ENCODE results near the gene XYLB. TPM values are rescaled to one million over a fixed set of nuclear protein-coding genes. Genes with fewer than 3 reads are reported as not detected.
A peak's percentile ranks its signal among the peaks of the same experiment; 100 is the strongest.
"Not testable (repeated sequence)": the region's sequence is repeated elsewhere in the genome, so short reads cannot be mapped to it uniquely, and the experiment has no call there.

XYLB gene
- 10 to 100 TPM in 1 of 2 donors, 1 to 10 TPM in 1; 1.8 to 38.7 TPM for total RNA-seq

DNA sequence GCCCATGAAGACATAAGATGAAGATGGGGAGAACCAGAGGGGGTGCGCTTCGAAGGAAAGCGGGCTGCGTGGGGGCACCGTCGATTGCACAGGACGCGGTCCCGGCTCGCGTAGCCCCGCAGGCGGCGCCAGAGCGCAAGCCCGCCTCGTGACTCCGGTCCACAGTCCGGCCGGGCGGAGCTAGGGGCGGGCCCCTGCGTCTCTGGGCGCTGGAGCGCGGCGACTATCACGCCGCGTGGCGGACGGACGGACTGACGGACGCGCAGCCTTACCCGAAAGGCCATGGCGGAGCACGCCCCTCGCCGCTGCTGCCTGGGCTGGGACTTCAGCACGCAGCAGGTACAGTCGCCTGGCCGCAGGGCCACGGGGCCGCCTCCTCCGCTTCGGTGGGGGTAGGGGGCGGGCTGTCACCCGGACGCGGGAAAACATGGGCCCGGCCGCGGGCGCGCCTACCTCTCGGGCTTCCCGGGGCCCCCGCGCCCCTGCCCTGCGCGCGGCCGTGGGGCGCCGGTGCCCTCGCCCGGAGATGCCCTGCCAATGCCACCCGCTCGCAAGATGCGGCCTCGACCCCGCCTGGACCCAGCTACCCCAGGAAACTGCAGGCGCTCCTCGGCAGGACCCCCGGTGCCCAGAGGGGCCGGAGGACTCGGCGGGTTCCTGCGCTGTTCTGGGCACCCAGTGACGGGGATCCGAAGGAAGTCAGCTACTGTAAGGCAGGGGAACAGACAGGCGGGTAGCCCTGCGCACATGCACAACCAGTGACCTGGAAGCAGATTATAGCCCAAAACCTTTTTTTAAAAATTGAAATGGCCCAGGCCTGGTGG, at the start of gene XYLB:
Gene XYLB (plus strand): TSS at position 199 of the 824 bp plus-strand sequence. CDS start 84 bp downstream, at position 283.
- H3K27ac ChIP-seq = no peak within 1 kb of the TSS
- ATAC-seq (ENCODE audit: insufficient number of reproducible peaks, low FRiP score, low read depth) (peak; percentile 85), DNase-seq (ENCODE audit: low spot score) (peak; percentile 11)
- H3K27me3 ChIP-seq (replicated peaks; ENCODE audit: insufficient read depth) = no peaks in the 10 kb centered on the region
- no peaks in the 10 kb centered on the region for H3K9me3 ChIP-seq
- H3K36me3 ChIP-seq = no peaks in the 10 kb centered on the region
- H3K4me3 ChIP-seq = peak within 1 kb of the TSS; percentile 84
- TF ChIP-seq, protein P1, sequence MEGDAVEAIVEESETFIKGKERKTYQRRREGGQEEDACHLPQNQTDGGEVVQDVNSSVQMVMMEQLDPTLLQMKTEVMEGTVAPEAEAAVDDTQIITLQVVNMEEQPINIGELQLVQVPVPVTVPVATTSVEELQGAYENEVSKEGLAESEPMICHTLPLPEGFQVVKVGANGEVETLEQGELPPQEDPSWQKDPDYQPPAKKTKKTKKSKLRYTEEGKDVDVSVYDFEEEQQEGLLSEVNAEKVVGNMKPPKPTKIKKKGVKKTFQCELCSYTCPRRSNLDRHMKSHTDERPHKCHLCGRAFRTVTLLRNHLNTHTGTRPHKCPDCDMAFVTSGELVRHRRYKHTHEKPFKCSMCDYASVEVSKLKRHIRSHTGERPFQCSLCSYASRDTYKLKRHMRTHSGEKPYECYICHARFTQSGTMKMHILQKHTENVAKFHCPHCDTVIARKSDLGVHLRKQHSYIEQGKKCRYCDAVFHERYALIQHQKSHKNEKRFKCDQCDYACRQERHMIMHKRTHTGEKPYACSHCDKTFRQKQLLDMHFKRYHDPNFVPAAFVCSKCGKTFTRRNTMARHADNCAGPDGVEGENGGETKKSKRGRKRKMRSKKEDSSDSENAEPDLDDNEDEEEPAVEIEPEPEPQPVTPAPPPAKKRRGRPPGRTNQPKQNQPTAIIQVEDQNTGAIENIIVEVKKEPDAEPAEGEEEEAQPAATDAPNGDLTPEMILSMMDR (IDR thresholded peaks at IDR 0.05) = peak; percentile 77
- H3K4me1 ChIP-seq (ENCODE audit: control insufficient read depth in 1 of 2, low read depth in 2 of 2) = peaks cover 0 to 9% of the 10 kb centered on the region in 2 donors

DNA sequence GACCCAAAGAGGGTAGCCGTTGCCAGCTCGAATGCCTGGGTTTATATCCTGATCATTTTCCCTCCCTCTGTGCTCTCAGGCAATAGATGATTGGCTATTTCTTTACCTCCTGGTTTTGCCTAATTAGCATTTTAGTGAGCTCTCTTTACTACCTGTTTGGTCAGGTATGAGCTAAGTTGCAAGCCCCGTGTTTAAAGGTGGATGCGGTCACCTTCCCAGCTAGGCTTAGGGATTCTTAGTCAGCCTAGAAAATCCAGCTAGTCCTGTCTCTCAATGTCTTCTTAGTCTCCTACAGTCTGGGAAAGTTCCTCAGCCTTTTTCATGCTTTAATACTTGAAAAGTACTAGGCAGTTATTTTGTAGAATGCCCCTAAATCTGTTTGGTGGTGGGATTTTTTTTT, 49.5 kb upstream of the XYLB start:
- H3K4me3 ChIP-seq; H3K9me3 ChIP-seq; H3K27ac ChIP-seq; H3K4me1 ChIP-seq (ENCODE audit: control insufficient read depth in 1 of 2, low read depth in 2 of 2); H3K36me3 ChIP-seq; ATAC-seq (ENCODE audit: insufficient number of reproducible peaks, low FRiP score, low read depth); DNase-seq (ENCODE audit: low spot score); H3K27me3 ChIP-seq (replicated peaks; ENCODE audit: insufficient read depth): not testable (repeated sequence)

DNA sequence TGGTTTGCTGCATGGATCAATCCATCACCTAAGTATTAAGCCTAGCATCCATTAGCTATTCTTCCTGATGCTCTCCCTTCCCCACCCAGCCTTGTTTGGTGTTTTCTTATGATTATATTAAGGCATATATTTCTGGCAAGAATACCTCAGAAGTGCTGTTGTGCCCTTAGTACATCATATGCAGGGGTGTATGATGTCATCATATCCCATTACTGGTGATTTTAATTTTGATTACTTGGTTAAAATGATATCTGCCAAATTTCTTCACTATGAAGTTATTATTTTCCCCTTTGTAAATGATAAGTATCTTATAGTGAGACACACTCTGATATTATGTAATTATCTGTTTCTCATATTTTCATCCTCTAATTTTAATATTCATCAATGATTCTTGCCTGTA, 49.0 kb upstream of the XYLB start:
- H3K4me3 ChIP-seq = no peak overlapping the region
- H3K27ac ChIP-seq = no peak overlapping the region
- H3K9me3 ChIP-seq = no peaks in the 10 kb centered on the region
- no peak for DNase-seq (ENCODE audit: low spot score)
- no peaks in the 10 kb centered on the region for H3K36me3 ChIP-seq
- TF ChIP-seq, protein P1 (IDR thresholded peaks at IDR 0.05) = no peak
- ATAC-seq (ENCODE audit: insufficient number of reproducible peaks, low FRiP score, low read depth) = no peak
- no peaks in the 10 kb centered on the region for H3K27me3 ChIP-seq (replicated peaks; ENCODE audit: insufficient read depth)
- no peaks in the 10 kb centered on the region for H3K4me1 ChIP-seq (ENCODE audit: control insufficient read depth in 1 of 2, low read depth in 2 of 2)

DNA sequence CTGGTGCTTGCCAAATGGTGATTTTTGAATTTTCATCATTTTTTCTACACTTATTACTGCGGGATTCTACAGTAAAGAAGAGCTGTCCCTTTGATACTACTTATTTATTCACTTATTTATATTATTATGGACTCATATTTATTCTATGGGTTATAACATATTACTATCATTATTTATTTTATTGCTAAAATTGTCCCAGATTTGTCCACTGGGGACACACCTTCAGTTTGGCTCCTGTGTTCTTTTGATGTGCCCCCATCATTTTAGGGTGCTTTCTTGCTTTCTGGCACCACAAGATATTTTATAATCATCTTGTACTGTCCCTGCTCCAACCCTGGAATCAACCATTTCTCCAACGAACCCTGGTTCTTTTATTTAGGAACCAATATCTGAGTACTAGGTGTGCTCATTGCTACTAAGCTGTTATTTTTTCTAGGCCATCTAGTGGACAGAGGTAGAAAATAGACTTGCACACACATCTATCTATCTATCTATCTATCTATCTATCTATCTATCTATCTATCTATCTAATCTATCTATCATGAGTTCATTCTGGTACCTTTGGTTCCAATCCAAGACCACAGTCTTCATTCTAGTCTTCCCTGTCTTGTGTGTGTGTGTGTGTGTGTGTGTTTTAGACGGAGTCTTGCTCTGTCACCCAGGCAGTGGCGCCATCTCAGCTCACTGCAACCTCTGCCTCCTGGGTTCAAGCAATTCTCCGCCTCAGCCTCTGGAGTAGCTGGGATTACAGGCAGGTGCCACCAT, 48.5 kb upstream of the XYLB start:
- Histone ChIP-seq H3K27ac (no peak overlapping the region), H3K4me3 (no peak overlapping the region), H3K27me3 (replicated peaks; ENCODE audit: insufficient read depth) (no peaks in the 10 kb centered on the region), H3K36me3 (no peaks in the 10 kb centered on the region), H3K9me3 (no peaks in the 10 kb centered on the region), H3K4me1 (ENCODE audit: control insufficient read depth in 1 of 2, low read depth in 2 of 2) (no peaks in the 10 kb centered on the region)
- TF ChIP-seq, protein P1 (IDR thresholded peaks at IDR 0.05) = no peak
- DNase-seq (ENCODE audit: low spot score) = no peak
- ATAC-seq (ENCODE audit: insufficient number of reproducible peaks, low FRiP score, low read depth) = no peak

DNA sequence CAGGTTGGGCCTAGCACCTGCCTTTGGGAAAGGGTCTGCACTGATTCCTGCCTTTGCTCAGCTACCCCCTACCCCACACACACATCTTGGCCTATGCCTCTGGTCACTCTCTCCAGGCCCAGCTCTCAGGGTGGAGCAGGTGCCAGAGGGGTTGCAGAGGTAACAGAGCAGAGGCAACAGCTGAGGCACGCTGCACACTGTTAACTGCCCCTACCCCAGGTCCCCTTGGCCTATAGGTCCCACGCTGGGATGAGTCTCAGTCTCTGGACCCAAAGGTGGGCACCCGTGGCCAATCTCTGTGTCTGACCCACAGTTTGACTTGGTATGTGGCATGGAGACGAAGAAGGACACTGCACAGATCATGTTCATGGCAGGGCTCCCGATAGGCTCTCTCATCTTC, 39.6 kb upstream of the XYLB start:
- DNase-seq (ENCODE audit: low spot score) (no peak), ATAC-seq (ENCODE audit: insufficient number of reproducible peaks, low FRiP score, low read depth) (no peak)
- no peaks in the 10 kb centered on the region for H3K9me3 ChIP-seq
- no peaks in the 10 kb centered on the region for H3K36me3 ChIP-seq
- H3K27me3 ChIP-seq (replicated peaks; ENCODE audit: insufficient read depth) = no peaks in the 10 kb centered on the region
- H3K27ac ChIP-seq = no peak overlapping the region
- no peak overlapping the region for H3K4me3 ChIP-seq
- TF ChIP-seq, protein P1 (IDR thresholded peaks at IDR 0.05) = no peak
- no peaks in the 10 kb centered on the region for H3K4me1 ChIP-seq (ENCODE audit: control insufficient read depth in 1 of 2, low read depth in 2 of 2)
